NB4 (cell line): ENCODE measurements around the gene PNMA6F.
"Not testable (repeated sequence)": the region's sequence is repeated elsewhere in the genome, so short reads cannot be mapped to it uniquely, and the experiment has no call there.

ENCODE experiments used
- DNase-seq: peaks from one replicate; pipeline ENCODE4 v3.0.0; 2010; ENCODE audit warnings: low read depth
- H3K4me3 ChIP-seq: one replicate; pipeline ENCODE4 v1.5.1; 2011; ENCODE audit warnings: mild to moderate bottlenecking, low read depth, low read length, moderate library complexity
- MYC ChIP-seq: IDR thresholded peaks from 2 replicates; pipeline ENCODE4 v1.6.1; 2011; ENCODE audit warnings: low read depth, low read length
- POLR2A ChIP-seq: IDR thresholded peaks from 2 replicates; pipeline ENCODE4 v1.6.1; 2011; ENCODE audit warnings: mild to moderate bottlenecking; ENCODE audit not compliant: insufficient read length; ENCODE audit errors: extremely low read depth
- TF ChIP-seq, protein P1 (sequence below): IDR thresholded peaks from 2 replicates; pipeline ENCODE4 v1.6.1; 2011; ENCODE audit warnings: low read depth, low read length
- TF ChIP-seq, protein P2 (sequence below): IDR thresholded peaks from one replicate; pipeline ENCODE4 v1.5.1; 2012; ENCODE audit warnings: low read depth, low read length

The PNMA6F gene

DNA sequence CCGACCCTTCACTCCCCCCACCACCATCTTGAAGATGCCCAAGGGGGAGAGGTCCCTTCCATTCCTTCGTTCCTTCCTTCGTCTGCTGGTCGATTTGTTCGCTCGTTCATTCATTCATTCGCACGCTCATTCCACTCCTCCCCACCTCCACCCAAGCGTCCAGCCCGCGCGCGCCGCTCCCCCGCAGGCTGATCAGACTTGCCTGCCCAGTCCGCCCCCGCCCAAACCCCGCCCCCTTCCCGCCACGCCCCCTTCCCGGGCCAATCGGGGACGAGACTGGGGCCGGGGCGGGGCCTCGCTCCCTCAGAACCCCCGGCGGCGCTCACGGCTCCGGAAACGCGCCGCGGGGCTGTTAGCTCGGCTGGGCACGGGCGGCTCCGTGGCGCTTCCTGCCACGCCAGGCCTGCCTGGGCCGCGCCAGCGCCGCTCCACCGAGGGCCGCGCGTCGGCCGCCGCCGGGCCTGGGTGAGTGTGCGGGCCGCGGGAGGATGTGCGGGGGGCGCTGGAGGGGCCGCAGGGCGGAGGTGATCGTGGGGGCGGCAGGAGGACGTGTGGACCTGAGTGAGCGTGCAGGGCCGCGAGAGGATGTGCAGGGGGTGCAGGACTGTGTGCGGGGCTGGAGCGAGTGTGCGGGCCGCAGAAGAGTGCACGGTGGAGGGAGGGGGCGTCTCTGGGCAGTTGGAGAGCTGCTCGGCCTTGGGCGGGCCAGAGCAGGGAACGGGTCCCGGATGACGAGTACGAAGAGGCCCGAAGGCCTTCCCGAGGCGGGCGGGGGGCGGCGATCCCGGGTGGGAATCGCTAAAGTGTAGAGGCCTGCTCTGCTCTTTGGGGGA is 12.5 kb upstream of the PNMA6F start, which contains the start of gene ZNF275:
ZNF275 (plus strand) TSS at position 333 of the 833 bp plus-strand sequence. CDS start 2,527 bp downstream, outside the sequence.
- peak within 1 kb of the TSS; percentile 60 for H3K4me3 ChIP-seq
- TF ChIP-seq POLR2A: peak; percentile 67
- TF ChIP-seq, protein P1, sequence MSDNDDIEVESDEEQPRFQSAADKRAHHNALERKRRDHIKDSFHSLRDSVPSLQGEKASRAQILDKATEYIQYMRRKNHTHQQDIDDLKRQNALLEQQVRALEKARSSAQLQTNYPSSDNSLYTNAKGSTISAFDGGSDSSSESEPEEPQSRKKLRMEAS: no peak
- TF ChIP-seq, protein P2, sequence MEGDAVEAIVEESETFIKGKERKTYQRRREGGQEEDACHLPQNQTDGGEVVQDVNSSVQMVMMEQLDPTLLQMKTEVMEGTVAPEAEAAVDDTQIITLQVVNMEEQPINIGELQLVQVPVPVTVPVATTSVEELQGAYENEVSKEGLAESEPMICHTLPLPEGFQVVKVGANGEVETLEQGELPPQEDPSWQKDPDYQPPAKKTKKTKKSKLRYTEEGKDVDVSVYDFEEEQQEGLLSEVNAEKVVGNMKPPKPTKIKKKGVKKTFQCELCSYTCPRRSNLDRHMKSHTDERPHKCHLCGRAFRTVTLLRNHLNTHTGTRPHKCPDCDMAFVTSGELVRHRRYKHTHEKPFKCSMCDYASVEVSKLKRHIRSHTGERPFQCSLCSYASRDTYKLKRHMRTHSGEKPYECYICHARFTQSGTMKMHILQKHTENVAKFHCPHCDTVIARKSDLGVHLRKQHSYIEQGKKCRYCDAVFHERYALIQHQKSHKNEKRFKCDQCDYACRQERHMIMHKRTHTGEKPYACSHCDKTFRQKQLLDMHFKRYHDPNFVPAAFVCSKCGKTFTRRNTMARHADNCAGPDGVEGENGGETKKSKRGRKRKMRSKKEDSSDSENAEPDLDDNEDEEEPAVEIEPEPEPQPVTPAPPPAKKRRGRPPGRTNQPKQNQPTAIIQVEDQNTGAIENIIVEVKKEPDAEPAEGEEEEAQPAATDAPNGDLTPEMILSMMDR: no peak
- 0 out of 2 replicates have a peak, but pooled peaks have one; percentile 41 for TF ChIP-seq MYC

DNA sequence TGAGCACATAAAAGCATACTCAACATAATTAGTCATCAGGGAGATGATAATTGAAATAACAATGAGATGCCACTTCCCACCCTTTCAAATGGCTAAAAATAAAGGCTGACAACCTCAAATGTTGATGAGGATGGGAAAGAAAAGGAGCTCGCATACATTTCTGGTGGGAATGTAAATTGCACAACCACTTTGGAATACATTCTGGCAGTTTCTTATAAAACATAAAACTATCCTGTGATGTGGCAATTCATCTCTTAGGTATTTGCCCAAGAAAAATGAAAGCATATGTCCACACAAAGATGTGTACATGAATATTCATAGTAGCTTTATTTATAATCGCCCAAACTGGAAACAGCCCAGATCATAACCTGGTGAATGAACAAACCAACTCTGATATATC is 11.7 kb upstream of the PNMA6F start:
- no peak overlapping the region for H3K4me3 ChIP-seq
- no peak for DNase-seq
- TF ChIP-seq POLR2A: no peak
- TF ChIP-seq, protein P2: no peak
- no peak for TF ChIP-seq MYC
- TF ChIP-seq, protein P1: no peak

More for the DNA sequence above, 12.5 kb upstream of the PNMA6F start, which contains the start of gene ZNF275:
- peak; percentile 85 for DNase-seq

DNA sequence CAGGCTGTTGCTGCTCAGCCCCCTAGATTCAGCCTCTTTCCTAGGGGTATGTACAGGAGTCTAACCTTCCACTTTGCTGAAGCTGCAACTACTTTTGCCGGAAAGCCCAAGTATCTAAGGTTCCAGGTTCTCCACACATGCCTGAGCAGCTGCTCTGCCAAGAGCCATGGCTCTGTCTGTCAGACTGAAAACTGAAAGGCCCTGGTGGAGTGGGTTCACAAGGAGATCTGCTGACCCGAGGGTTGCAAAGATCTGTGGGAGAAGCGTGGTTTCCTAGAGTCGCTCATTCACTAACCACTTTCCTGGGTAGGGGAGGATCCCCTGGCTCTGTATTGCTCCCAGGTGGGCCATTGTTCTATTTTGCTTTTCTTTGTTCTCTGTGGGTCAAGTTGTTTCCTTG is 6.0 kb upstream of the PNMA6F start:
- H3K4me3 ChIP-seq: no peak overlapping the region
- DNase-seq: no peak
- TF ChIP-seq, protein P1: no peak
- TF ChIP-seq, protein P2: no peak
- TF ChIP-seq POLR2A (no peak), MYC (no peak)

DNA sequence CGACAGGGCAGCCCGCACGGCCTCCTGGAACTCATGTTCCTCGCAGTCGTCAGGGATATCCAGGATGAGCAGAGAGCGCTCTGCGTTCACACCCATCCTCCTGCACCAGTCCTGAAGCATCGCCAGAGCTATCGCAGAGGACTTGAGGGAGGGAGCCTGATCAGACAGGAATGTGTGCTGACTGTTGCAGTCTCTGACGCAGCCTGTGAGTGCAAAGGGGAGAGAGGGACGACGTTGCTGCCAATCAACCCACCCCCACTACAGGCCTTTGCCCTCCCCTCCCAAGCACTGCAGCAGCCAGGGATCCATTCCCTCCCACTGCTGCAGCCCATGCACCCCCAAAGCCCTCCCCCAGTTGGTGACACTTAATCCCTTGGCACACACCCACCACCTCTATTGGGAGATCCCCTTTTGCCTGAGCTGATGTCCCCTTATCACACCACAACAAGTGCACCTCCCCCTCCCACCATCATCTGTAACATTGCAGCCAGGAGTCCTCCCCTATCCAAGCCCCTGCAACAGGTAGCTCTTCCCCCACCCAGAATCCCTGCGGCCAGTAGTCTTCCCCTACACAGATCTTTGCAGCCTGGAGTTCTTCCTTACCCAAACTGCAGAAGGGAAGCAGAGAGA is 897 bp downstream of the PNMA6F start:
- no peak for TF ChIP-seq POLR2A
- TF ChIP-seq MYC: no peak
- TF ChIP-seq, protein P1: no peak
- TF ChIP-seq, protein P2: no peak
- H3K4me3 ChIP-seq: no peak overlapping the region
- DNase-seq: no peak

DNA sequence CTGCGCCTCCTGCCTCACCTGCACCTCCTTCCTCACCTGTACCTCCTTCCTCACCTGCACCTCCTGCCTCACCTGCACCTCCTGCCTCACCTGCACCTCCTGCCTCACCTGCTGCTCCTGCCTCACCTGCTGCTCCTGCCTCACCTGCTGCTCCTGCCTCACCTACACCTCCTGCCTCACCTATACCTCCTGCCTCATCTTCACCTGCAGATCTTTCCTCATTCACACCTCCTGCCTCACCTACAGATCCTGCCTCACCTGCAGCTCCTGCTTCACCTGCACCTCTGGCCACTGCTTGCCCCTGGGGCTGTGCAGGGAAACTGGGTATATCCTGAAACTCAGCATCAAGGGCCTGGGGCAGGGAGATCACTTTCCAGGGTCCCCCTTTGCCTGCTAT is 1.5 kb downstream of the PNMA6F start:
- H3K4me3 ChIP-seq, DNase-seq: not testable (repeated sequence)

DNA sequence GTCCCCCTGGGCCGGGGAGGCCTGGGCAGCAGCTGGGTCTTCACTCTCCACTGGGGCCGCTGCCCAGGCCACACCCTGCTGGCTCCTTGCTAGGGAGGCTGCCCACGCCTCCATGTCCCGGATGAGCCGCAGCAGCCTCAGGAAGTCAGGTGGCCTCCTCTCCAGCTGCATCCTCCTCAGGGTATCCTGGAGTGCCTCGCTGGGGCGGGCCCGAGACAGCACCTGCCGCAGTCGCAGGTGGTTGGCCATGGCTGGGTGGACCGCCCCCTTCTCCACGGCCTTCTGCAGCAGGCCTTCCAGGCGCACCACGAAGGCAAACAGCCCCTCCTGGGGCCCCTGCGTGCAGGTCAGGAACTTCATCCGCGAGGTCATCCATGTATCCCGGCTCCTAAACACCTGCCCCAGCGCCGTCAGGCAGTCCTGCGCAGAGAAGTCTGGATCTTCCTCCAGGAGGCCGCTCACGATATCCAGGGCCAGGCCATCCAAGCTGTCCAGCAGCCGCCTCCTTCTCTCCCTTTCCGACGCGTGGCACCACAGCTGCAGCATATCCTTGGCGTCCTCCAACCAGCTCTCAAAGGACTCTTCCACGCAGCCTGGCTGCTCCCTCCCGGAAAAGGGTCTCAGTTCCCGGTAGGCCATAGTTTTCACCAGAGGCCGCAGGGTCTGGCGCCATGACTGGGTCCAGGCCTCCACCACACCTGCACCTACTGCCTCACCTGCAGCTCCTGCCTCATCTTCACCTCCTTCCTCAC is 2.1 kb downstream of the PNMA6F start:
- no peak for DNase-seq
- TF ChIP-seq, protein P2: no peak
- TF ChIP-seq POLR2A (no peak), MYC (no peak)
- TF ChIP-seq, protein P1: no peak

More for the DNA sequence above, 2.1 kb downstream of the PNMA6F start:
- no peak overlapping the region for H3K4me3 ChIP-seq
